ENCODE results near the gene FNDC3A.
A peak's percentile ranks its signal among the peaks of the same experiment; 100 is the strongest.
"Not testable (repeated sequence)": the region's sequence is repeated elsewhere in the genome, so short reads cannot be mapped to it uniquely, and the experiment has no call there.

The FNDC3A gene

GRCh38 chr13:49124693-49125304, 149.1 kb downstream of the FNDC3A start:
- Histone ChIP-seq H3K27me3 (ENCODE audit: low read depth, low read length) (no peaks in the 10 kb centered on the region), H3K36me3 (ENCODE audit: control insufficient read depth in 1 of 2, insufficient read depth in 2 of 2, low read length in 2 of 2) (no peaks in the 10 kb centered on the region), H3K4me1 (ENCODE audit: control insufficient read depth in 1 of 2, insufficient read depth in 2 of 2, low read length in 2 of 2) (no peaks in the 10 kb centered on the region), H3K9me3 (ENCODE audit: control insufficient read depth in 1 of 2, low read length in 2 of 2) (no peaks in the 10 kb centered on the region), H3K27ac (ENCODE audit: low read length) (no peak overlapping the region), H3K4me3 (ENCODE audit: low read depth in 1 of 2, low read length in 2 of 2) (no peak overlapping the region)

DNA sequence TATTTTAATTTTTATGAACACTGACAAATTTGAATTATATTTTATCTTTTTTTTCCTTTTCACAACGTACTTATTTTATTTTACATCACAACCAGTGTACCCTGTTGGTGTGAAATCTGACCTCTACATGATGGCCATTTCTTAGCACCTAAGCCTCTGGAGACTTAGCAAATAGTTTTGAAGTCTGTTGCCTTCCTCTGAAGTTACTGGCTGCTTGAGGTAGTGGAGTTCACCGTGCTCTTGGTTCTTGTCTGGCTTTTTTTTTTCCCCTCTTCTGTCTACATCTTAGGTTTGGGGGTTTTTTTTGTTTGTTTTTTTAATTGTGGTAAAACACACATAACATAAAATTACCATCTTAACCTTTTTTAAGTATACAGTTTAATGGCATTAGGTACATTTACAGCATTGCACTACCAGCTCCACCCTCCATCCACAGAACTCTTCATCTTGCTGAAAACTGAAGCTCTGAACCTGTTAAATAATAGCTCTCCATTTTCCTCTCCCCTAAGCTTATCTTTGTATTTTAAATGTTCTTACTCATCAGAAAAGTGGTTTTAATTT, 150.3 kb downstream of the FNDC3A start:
- H3K27ac ChIP-seq (ENCODE audit: low read length), result no peak overlapping the region
- H3K27me3 ChIP-seq (ENCODE audit: low read depth, low read length), result no peaks in the 10 kb centered on the region
- H3K9me3 ChIP-seq (ENCODE audit: control insufficient read depth in 1 of 2, low read length in 2 of 2), result no peaks in the 10 kb centered on the region
- peaks cover 0 to 2% of the 10 kb centered on the region in 2 donors for H3K36me3 ChIP-seq (ENCODE audit: control insufficient read depth in 1 of 2, insufficient read depth in 2 of 2, low read length in 2 of 2)
- no peak overlapping the region for H3K4me3 ChIP-seq (ENCODE audit: low read depth in 1 of 2, low read length in 2 of 2)
- H3K4me1 ChIP-seq (ENCODE audit: control insufficient read depth in 1 of 2, insufficient read depth in 2 of 2, low read length in 2 of 2), result no peaks in the 10 kb centered on the region

DNA sequence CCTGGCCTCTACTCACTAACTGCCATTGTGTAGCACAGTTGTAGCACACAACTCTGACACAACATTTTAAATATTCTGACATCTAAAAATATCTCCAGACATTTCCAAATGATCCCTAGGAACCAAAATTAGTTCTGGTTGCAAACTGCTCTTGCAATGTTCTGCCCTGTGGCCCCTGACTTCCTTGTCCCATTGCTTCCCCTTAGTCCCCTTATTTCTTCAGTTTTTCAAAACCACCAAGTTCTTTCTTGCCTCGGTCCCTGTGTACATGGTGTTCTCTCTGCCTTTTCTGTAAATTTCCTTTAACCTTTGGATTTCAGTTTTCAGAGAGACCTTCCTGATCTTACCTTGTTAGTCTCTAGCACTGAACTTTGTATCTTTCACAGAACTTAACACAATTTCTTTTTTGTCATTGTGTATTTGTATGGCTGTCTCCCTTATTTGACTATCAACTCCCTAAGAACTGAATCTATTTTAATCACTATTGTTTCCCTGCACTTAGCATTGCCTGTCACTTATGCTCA, 156.8 kb downstream of the FNDC3A start:
- Histone ChIP-seq H3K4me3 (ENCODE audit: low read depth in 1 of 2, low read length in 2 of 2) (no peak overlapping the region), H3K27me3 (ENCODE audit: low read depth, low read length) (no peaks in the 10 kb centered on the region), H3K36me3 (ENCODE audit: control insufficient read depth in 1 of 2, insufficient read depth in 2 of 2, low read length in 2 of 2) (peaks cover 22 to 26% of the 10 kb centered on the region in 2 donors), H3K4me1 (ENCODE audit: control insufficient read depth in 1 of 2, insufficient read depth in 2 of 2, low read length in 2 of 2) (no peaks in the 10 kb centered on the region), H3K27ac (ENCODE audit: low read length) (no peak overlapping the region), H3K9me3 (ENCODE audit: control insufficient read depth in 1 of 2, low read length in 2 of 2) (no peaks in the 10 kb centered on the region)

- Histone ChIP-seq H3K27me3 (ENCODE audit: low read depth, low read length) (no peaks in the 10 kb centered on the region), H3K4me3 (ENCODE audit: low read depth in 1 of 2, low read length in 2 of 2) (no peak overlapping the region), H3K4me1 (ENCODE audit: control insufficient read depth in 1 of 2, insufficient read depth in 2 of 2, low read length in 2 of 2) (no peaks in the 10 kb centered on the region), H3K27ac (ENCODE audit: low read length) (no peak overlapping the region), H3K9me3 (ENCODE audit: control insufficient read depth in 1 of 2, low read length in 2 of 2) (no peaks in the 10 kb centered on the region), H3K36me3 (ENCODE audit: control insufficient read depth in 1 of 2, insufficient read depth in 2 of 2, low read length in 2 of 2) (peaks cover 27 to 33% of the 10 kb centered on the region in 2 donors)
These were observed 158.6 kb downstream of the FNDC3A start for GRCh38 chr13:49134305-49134704.

DNA sequence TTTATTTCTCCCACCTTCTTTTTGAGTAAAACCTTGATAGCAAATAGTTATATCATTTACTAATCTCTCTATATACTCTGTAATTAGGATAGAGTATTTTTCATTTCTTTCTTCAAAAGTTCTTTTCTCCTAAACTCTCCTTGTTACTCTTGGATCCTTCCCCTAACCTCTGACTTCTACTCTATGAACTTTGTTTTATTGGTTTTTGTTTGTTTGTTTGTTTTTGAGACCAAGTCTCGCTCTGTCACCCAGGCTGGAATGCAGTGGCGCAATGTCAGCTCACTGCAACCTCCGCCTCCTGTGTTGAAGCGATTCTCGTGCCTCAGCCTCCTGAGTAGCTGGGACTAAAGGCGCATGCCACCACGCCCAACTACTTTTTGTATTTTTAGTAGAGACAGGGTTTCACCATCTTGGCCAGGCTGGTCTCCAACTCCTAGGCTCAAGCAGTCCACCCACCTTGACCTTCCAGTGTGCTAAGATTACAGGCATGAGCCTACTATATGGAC, 161.5 kb downstream of the FNDC3A start:
- not testable (repeated sequence) for H3K4me1 ChIP-seq (ENCODE audit: control insufficient read depth in 1 of 2, insufficient read depth in 2 of 2, low read length in 2 of 2); H3K4me3 ChIP-seq (ENCODE audit: low read depth in 1 of 2, low read length in 2 of 2); H3K27ac ChIP-seq (ENCODE audit: low read length); H3K27me3 ChIP-seq (ENCODE audit: low read depth, low read length); H3K9me3 ChIP-seq (ENCODE audit: control insufficient read depth in 1 of 2, low read length in 2 of 2)
- H3K36me3 ChIP-seq (ENCODE audit: control insufficient read depth in 1 of 2, insufficient read depth in 2 of 2, low read length in 2 of 2), result peaks cover 22 to 39% of the 10 kb centered on the region in 2 donors

DNA sequence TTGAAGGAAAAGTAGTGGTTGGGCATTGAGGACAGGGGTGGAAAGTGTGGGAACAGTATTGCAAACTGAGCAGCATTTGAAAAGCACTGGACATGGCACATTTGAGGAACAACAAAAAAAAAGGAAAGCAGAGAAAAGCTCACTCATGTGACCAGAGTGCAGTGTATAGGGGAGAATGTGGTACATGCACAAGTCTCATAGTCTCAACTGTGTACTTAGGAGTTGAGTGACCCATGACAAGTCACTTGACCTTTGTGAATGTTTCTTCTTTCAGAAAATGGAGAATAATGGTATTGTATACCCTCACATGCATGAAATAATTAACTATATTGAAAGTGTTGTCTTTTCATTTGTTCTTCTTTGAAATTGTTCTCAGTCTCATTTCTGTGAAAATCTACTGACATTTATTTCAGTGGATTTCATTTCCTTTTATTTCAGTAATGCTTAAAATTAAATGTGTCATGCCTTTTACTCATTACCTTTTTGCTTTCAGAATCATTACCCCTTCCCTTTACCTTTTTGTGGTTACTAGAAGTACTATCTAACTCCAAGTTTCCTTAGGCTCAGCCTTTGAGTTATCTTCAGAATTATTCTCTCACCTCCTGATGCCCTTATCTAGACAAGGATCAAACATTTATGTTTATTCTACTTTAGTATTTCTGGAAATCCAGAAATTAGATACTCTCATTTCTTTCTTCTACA, 165.3 kb downstream of the FNDC3A start:
- Histone ChIP-seq H3K27me3 (ENCODE audit: low read depth, low read length) (no peaks in the 10 kb centered on the region), H3K4me1 (ENCODE audit: control insufficient read depth in 1 of 2, insufficient read depth in 2 of 2, low read length in 2 of 2) (no peaks in the 10 kb centered on the region), H3K9me3 (ENCODE audit: control insufficient read depth in 1 of 2, low read length in 2 of 2) (no peaks in the 10 kb centered on the region), H3K36me3 (ENCODE audit: control insufficient read depth in 1 of 2, insufficient read depth in 2 of 2, low read length in 2 of 2) (peaks cover 24 to 42% of the 10 kb centered on the region in 2 donors), H3K4me3 (ENCODE audit: low read depth in 1 of 2, low read length in 2 of 2) (no peak overlapping the region), H3K27ac (ENCODE audit: low read length) (no peak overlapping the region)

DNA sequence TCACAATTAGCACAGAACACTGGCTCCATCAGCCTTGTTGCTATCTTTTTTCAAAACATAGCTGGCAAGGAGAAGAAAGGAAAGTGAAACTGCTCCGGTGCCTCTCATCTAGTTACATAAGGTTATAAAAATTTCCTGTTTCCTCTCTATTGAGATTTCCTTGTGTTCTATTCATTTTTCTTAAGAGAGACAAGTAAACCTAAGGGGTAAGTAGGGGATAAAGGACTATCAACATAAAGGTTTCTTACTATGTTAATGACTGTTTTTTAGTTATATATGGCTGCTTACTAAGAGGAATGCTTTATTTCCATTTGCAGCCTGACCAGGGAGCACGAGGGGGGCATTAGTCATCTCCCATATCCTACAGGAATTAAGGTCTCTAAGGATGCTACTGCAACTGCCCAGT, 171.2 kb downstream of the FNDC3A start:
- Histone ChIP-seq H3K36me3 (ENCODE audit: control insufficient read depth in 1 of 2, insufficient read depth in 2 of 2, low read length in 2 of 2) (peaks cover 15 to 48% of the 10 kb centered on the region in 2 donors), H3K27me3 (ENCODE audit: low read depth, low read length) (no peaks in the 10 kb centered on the region), H3K27ac (ENCODE audit: low read length) (peak overlapping the region; percentile 53), H3K4me1 (ENCODE audit: control insufficient read depth in 1 of 2, insufficient read depth in 2 of 2, low read length in 2 of 2) (no peaks in the 10 kb centered on the region), H3K4me3 (ENCODE audit: low read depth in 1 of 2, low read length in 2 of 2) (peak overlapping the region; percentile 29 to 40), H3K9me3 (ENCODE audit: control insufficient read depth in 1 of 2, low read length in 2 of 2) (peaks cover 0 to 9% of the 10 kb centered on the region in 2 donors)

DNA sequence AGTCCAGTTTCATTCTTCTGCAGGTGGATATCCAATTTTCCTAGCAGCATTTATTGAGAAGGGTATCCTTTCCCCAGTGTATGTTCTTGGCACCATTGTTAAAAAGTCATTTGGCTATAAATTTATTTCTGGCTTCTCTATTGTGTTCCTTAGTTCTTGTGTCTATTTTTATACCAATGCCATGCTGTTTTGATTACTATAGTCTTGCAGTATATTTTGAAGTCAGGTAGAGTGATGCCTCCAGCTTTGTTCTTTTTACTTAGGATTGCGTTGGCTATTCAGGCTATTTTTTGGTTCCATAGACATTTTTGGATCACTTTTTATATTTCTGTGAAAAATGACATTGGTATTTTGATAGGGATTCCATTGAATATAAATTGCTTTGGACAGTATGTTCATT, 172.7 kb downstream of the FNDC3A start:
- peaks cover 15 to 42% of the 10 kb centered on the region in 2 donors for H3K36me3 ChIP-seq (ENCODE audit: control insufficient read depth in 1 of 2, insufficient read depth in 2 of 2, low read length in 2 of 2)

GRCh38 chr13:49157955-49158584, 182.4 kb downstream of the FNDC3A start:
- not testable (repeated sequence) for H3K36me3 ChIP-seq (ENCODE audit: control insufficient read depth in 1 of 2, insufficient read depth in 2 of 2, low read length in 2 of 2); H3K9me3 ChIP-seq (ENCODE audit: control insufficient read depth in 1 of 2, low read length in 2 of 2)

More for the DNA sequence above, 172.7 kb downstream of the FNDC3A start:
- H3K27me3 ChIP-seq (ENCODE audit: low read depth, low read length), result no peaks in the 10 kb centered on the region
- no peak overlapping the region for H3K4me3 ChIP-seq (ENCODE audit: low read depth in 1 of 2, low read length in 2 of 2)
- peaks cover 0 to 9% of the 10 kb centered on the region in 2 donors for H3K9me3 ChIP-seq (ENCODE audit: control insufficient read depth in 1 of 2, low read length in 2 of 2)
- no peaks in the 10 kb centered on the region for H3K4me1 ChIP-seq (ENCODE audit: control insufficient read depth in 1 of 2, insufficient read depth in 2 of 2, low read length in 2 of 2)
- H3K27ac ChIP-seq (ENCODE audit: low read length), result no peak overlapping the region

GRCh38 chr13:49163162-49163561, 187.4 kb downstream of the FNDC3A start:
- H3K27ac ChIP-seq (ENCODE audit: low read length); H3K4me1 ChIP-seq (ENCODE audit: control insufficient read depth in 1 of 2, insufficient read depth in 2 of 2, low read length in 2 of 2); H3K4me3 ChIP-seq (ENCODE audit: low read depth in 1 of 2, low read length in 2 of 2); H3K27me3 ChIP-seq (ENCODE audit: low read depth, low read length): not testable (repeated sequence)
- H3K9me3 ChIP-seq (ENCODE audit: control insufficient read depth in 1 of 2, low read length in 2 of 2), result peaks cover 0 to 15% of the 10 kb centered on the region in 2 donors
- peaks cover 12 to 41% of the 10 kb centered on the region in 2 donors for H3K36me3 ChIP-seq (ENCODE audit: control insufficient read depth in 1 of 2, insufficient read depth in 2 of 2, low read length in 2 of 2)

More at GRCh38 chr13:49157955-49158584, 182.4 kb downstream of the FNDC3A start:
- not testable (repeated sequence) for H3K27me3 ChIP-seq (ENCODE audit: low read depth, low read length); H3K4me3 ChIP-seq (ENCODE audit: low read depth in 1 of 2, low read length in 2 of 2); H3K4me1 ChIP-seq (ENCODE audit: control insufficient read depth in 1 of 2, insufficient read depth in 2 of 2, low read length in 2 of 2); H3K27ac ChIP-seq (ENCODE audit: low read length)

GRCh38 chr13:49164712-49165111, 189.0 kb downstream of the FNDC3A start:
- Histone ChIP-seq H3K27me3 (ENCODE audit: low read depth, low read length) (no peaks in the 10 kb centered on the region), H3K4me1 (ENCODE audit: control insufficient read depth in 1 of 2, insufficient read depth in 2 of 2, low read length in 2 of 2) (no peaks in the 10 kb centered on the region), H3K36me3 (ENCODE audit: control insufficient read depth in 1 of 2, insufficient read depth in 2 of 2, low read length in 2 of 2) (peaks cover 19 to 41% of the 10 kb centered on the region in 2 donors), H3K4me3 (ENCODE audit: low read depth in 1 of 2, low read length in 2 of 2) (no peak overlapping the region), H3K27ac (ENCODE audit: low read length) (no peak overlapping the region), H3K9me3 (ENCODE audit: control insufficient read depth in 1 of 2, low read length in 2 of 2) (peaks cover 0 to 15% of the 10 kb centered on the region in 2 donors)

All from muscle layer of duodenum (tissue), 2 donors.